Middle frontal gyrus (tissue), 1 donor: Measurements from ENCODE around the gene IL20RB.
"Not testable (repeated sequence)": the region's sequence is repeated elsewhere in the genome, so short reads cannot be mapped to it uniquely, and the experiment has no call there.

ENCODE experiments used
- DNase-seq: peaks from one replicate; pipeline ENCODE4 v3.0.0-alpha.2; 2015; ENCODE audit warnings: low spot score; ENCODE audit errors: extremely low spot score

IL20RB gene

GRCh38 chr3:136984837-136985236 lies 27.1 kb downstream of the IL20RB start:
- no peak for DNase-seq

- DNase-seq: not testable (repeated sequence)
These were observed 29.7 kb downstream of the IL20RB start for GRCh38 chr3:136987398-136987980.

- DNase-seq: no peak
These were observed 30.9 kb downstream of the IL20RB start for GRCh38 chr3:136988651-136989050.

- no peak for DNase-seq
These were observed 32.2 kb downstream of the IL20RB start for GRCh38 chr3:136989781-136990524.

- DNase-seq: no peak
These were observed 33.0 kb downstream of the IL20RB start for GRCh38 chr3:136990826-136991225.

GRCh38 chr3:136992115-136992514 lies 34.3 kb downstream of the IL20RB start:
- DNase-seq: no peak

- peak; percentile 67 for DNase-seq
These were observed 37.2 kb downstream of the IL20RB start for GRCh38 chr3:136994772-136995516.

- DNase-seq: no peak
These were observed 37.9 kb downstream of the IL20RB start for GRCh38 chr3:136995652-136996051.

- no peak for DNase-seq
These were observed 42.3 kb downstream of the IL20RB start for GRCh38 chr3:137000039-137000438.

GRCh38 chr3:137007376-137007775 lies 49.6 kb downstream of the IL20RB start:
- DNase-seq: not testable (repeated sequence)

- DNase-seq: no peak
These were observed 50.3 kb downstream of the IL20RB start for GRCh38 chr3:137008131-137008530.

GRCh38 chr3:137008976-137009375 lies 51.2 kb downstream of the IL20RB start:
- no peak for DNase-seq

GRCh38 chr3:137010137-137010536 lies 52.4 kb downstream of the IL20RB start:
- DNase-seq: no peak

- DNase-seq: no peak
These were observed 53.4 kb downstream of the IL20RB start for GRCh38 chr3:137011153-137011552.

- DNase-seq: no peak
These were observed 54.3 kb downstream of the IL20RB start for GRCh38 chr3:137012097-137012501.

- peak; percentile 92 for DNase-seq
These were observed 56.3 kb downstream of the IL20RB start for GRCh38 chr3:137013951-137014688.

- not testable (repeated sequence) for DNase-seq
These were observed 59.5 kb downstream of the IL20RB start for GRCh38 chr3:137017316-137017715.

- no peak for DNase-seq
These were observed 62.5 kb downstream of the IL20RB start for GRCh38 chr3:137020315-137020714.

GRCh38 chr3:137020888-137021287 lies 63.1 kb downstream of the IL20RB start:
- DNase-seq: no peak

- DNase-seq: no peak
These were observed 66.6 kb downstream of the IL20RB start for GRCh38 chr3:137024348-137024747.

GRCh38 chr3:137026701-137027100 lies 68.9 kb downstream of the IL20RB start:
- DNase-seq: no peak
